GM21367 (cell line): ENCODE measurements around the gene ZBTB43.
"Not testable (repeated sequence)": the region's sequence is repeated elsewhere in the genome, so short reads cannot be mapped to it uniquely, and the experiment has no call there.

ENCODE experiments used
- ATAC-seq: cut with Tn5 transposase; IDR thresholded peaks from one replicate; pipeline ENCODE4 v1.9.1; 2021; ENCODE audit not compliant: unreplicated experiment

The ZBTB43 gene

DNA sequence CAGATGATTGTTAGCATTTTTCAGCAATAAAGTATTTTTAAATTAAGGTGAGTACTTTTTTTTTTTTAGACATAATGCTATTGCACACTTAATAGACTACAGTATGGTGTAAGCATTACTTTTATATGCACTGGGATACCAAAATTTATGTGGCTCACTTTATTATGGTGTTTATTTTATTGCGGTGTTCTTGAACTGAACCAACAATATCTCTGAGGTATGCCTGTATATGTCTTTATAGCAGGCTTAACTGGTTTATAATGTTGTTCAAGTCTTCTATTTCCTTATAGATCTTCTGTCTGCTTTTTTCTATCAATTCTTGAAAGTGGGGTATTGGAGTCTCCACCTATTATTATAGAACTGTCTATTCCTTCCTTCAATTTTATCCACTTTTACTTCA, 18.0 kb downstream of the ZBTB43 start:
- ATAC-seq, result no peak

GRCh38 chr9:126824052-126824451, 19.2 kb downstream of the ZBTB43 start:
- ATAC-seq, result not testable (repeated sequence)

GRCh38 chr9:126827227-126827626, 22.4 kb downstream of the ZBTB43 start:
- no peak for ATAC-seq

- ATAC-seq, result no peak
Observed at GRCh38 chr9:126829035-126829434, 24.2 kb downstream of the ZBTB43 start.

DNA sequence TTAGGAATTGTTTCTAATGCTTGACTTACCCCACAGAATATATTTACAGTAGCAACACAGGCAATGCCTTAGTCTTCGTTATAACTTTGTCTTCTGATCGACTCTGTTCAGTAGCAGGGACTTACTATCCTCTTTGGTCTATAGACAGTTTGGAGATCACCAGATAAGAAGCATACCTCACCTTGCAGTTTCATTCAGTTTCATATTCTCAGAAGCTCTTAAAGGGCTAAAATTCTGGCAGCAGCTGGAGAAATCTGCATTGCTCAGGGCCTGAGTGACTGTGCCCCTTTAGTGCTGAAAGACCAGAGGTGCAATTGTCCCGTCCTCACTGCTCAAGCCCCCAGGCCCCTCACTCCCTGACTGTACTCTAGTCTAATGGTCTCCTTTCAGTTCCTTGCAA, 26.0 kb downstream of the ZBTB43 start:
- ATAC-seq, result no peak

DNA sequence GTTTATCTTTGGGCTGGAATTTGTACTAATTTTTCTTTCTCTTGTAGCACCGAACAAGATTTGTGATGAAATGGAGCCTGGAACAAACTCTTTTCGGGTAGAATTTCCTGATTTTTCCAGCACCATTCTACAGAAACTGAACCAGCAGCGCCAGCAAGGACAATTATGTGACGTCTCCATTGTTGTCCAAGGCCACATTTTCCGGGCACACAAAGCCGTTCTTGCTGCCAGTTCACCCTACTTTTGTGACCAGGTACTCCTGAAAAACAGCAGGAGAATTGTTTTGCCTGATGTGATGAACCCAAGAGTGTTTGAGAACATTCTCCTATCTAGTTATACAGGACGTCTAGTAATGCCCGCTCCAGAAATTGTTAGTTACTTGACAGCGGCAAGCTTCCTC, 27.6 kb downstream of the ZBTB43 start:
- ATAC-seq, result no peak

GRCh38 chr9:126833020-126833419, 28.2 kb downstream of the ZBTB43 start:
- no peak for ATAC-seq

- ATAC-seq, result no peak
Observed at GRCh38 chr9:126833710-126834345, 29.0 kb downstream of the ZBTB43 start.

GRCh38 chr9:126834672-126835071, 29.8 kb downstream of the ZBTB43 start:
- no peak for ATAC-seq

DNA sequence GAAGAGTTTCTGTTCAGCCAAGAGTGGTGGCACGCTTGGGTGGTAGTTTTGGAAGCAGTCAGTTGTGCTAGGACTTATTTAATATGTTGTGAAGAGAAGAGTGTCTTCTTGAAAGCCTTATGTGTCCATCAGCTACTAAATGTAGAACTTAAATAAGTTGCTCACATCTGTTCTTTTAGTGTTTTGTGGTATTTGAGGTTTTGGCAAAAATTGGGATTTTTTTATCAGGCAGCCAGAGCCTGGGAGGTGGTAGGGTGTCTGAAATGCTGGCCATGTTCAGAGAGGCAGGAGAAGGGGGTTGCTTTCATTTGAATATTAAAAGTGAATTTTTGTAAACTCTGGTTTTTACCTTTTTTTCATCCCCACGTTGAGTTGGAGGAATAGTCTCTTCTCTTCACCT, 31.4 kb downstream of the ZBTB43 start:
- ATAC-seq, result no peak

- ATAC-seq, result no peak
Observed at GRCh38 chr9:126838055-126838811, 33.4 kb downstream of the ZBTB43 start.

DNA sequence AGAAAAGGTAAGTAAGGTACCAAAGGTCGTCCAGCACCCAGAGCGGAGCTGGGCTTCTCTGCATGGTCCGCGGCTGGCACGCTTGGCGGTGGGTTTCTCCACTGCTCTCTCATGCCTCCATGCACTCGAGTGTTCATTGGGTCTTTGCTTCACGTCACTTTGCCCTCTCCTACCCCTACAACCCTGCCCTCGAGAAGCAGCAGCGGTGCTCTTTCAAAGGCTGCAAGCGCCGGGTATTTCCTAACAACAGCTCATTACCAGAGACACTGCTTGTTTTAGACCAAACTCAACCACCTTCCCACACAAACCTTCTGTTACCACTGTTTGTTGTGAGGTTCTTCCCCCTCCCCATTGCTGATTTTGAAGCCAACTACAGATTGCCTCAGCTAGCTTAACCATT, 34.1 kb downstream of the ZBTB43 start:
- no peak for ATAC-seq

GRCh38 chr9:126839301-126839700, 34.5 kb downstream of the ZBTB43 start:
- ATAC-seq, result no peak

DNA sequence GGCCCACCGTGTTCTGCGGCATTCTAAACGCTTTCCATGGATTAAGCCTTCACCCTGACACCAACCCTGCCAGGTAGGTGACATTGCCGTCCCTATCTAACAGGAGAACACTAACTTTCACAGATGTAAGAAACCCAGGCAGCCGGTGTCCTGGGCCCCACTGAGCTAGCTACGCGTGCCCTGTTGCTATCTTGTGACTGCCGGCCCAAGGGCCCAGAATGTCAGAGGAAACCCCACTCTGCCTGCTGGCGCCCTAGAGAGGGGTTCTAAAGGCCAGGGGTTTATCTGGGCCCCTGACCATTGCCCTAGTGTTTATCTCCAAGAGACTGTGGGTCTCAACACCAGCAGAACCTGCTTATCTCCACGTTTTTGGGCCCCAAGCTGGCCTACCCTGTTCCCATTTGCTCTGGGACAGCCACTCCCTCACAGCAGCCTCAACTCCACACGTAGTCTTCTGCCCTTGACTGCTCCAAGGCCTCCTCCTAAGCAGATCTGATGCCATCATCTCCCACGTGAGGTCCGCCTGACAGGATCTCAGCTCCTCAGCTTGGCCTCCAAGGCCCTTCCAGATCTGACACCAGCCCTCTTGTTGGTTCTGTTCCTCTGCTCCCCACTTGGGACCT, 37.5 kb downstream of the ZBTB43 start:
- no peak for ATAC-seq

DNA sequence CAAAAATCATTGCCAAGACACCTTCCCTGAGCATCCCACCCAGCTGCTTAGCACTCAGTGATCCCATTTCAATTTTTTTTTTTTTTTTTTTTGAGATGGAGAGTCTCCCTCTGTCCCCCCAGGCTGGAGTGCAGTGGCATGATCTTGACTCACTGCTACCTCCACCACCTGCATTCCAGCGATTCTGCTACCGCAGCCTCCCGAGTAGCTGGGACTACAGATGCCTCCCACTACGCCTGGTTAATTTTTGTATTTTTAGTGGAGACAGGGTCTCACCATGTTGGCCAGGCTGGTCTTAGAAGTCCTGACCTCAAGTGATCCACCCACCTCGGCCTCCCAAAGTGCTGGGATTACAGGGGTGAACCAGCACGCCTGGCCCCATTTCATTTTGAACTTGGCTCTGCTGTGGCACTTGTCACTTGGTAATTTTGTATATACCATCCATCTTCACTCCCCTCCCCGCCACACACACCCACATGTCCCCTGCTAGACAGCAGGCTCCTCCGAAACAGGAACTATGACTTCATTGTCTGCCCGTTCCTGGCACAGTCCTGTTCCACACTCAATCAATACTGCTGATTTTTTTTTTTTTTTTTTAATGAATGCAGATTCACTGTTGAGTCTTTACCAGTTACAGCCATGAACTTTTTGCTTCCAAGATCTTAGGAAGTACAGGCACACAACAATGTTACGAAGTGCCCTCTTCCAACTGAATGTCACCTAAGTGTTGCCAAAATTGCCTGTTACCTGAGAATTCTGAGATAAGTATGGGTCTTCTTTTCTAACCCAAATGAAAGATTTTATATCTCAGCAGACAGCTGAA, 38.3 kb downstream of the ZBTB43 start:
- no peak for ATAC-seq

GRCh38 chr9:126844085-126844484, 39.2 kb downstream of the ZBTB43 start:
- no peak for ATAC-seq

DNA sequence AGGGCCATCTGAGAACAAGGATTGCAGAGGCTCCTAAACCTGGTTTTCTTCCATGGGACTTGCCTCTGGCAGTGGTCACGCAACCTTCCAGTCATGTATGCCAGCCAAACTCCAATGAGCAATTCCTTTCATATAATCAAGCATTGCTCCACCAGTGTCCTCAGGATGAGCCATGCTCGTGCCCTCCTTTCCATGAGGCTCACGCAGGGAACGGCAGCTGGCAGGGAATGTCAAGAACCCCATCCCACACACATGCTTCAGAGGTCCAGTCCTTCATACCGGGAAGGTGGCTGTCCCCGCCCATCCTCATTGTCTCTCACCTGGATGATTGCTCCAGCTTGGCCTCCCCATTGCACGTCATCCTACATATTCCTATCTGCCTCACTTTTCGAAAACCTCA, 42.2 kb downstream of the ZBTB43 start:
- no peak for ATAC-seq

DNA sequence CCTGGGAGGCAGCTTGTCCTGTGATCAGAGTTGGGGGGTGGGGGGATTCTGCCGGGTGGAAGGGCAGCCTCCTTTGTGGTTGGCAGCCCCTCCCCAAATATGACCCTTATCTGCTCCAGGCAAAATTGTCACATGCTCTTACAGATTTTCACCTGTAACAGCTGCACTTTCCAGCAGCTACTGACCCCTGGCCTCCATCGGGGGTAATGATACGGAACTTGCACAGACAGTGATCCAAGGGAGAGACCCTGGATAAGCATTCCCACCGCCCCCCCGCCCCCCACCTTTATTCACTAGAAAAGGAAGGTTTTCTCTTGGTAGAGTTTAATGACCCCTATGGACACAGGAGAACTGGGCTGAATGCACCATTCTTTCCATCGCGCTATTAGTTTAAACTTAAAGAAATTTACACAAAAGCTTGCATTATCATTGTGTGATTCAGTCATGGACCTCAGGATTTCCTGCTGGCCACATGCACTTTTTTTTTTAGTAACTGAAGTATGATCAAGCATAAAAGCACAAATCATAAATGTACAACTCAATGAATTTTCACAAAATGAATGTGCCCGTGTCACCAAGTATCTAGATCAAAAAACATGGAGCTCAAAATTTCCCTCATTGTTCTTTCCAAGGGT, 44.9 kb downstream of the ZBTB43 start:
- no peak for ATAC-seq

- no peak for ATAC-seq
Observed at GRCh38 chr9:126851286-126851880, 46.5 kb downstream of the ZBTB43 start.

GRCh38 chr9:126852086-126852688, 47.3 kb downstream of the ZBTB43 start:
- no peak for ATAC-seq
